OCI-LY1 (cell line): ENCODE data around the gene ADAT1.

Experiments used
- H2AFZ ChIP-seq: fragments of 200-600 bp; sonication (generic), shearing (Covaris generic); 2 replicates; pipeline ENCODE4 v1.6.0; 2014; ENCODE audit warnings: antibody characterized with exemption, mild to moderate bottlenecking, low read length
- H3F3A ChIP-seq: fragments of 200-600 bp; sonication (generic), shearing (Covaris generic); 2 replicates; pipeline ENCODE4 v1.6.0; 2014; ENCODE audit warnings: mild to moderate bottlenecking, antibody characterized with exemption, low read length, moderate library complexity; ENCODE audit not compliant: insufficient read depth
- H3K27ac ChIP-seq: fragments of 200-600 bp; sonication (generic); 2 replicates; pipeline ENCODE4 v1.5.1; 2014; ENCODE audit warnings: low read length, mixed run types, mild to moderate bottlenecking, low read depth; ENCODE audit not compliant: poor library complexity, severe bottlenecking
- H3K27me3 ChIP-seq: fragments of 200-600 bp; sonication (generic); 2 replicates; pipeline ENCODE4 v1.6.0; 2014; ENCODE audit warnings: antibody characterized with exemption, mild to moderate bottlenecking, low read length, moderate library complexity; ENCODE audit not compliant: insufficient read depth
- H3K36me3 ChIP-seq: fragments of 200-600 bp; sonication (generic); 2 replicates; pipeline ENCODE4 v1.6.1; 2014; ENCODE audit warnings: mild to moderate bottlenecking, antibody characterized with exemption, low read length, moderate library complexity, mixed read lengths; ENCODE audit not compliant: insufficient read depth
- H3K4me1 ChIP-seq: fragments of 200-600 bp; sonication (generic); 2 replicates; pipeline ENCODE4 v1.5.1; 2014; ENCODE audit warnings: mild to moderate bottlenecking, low read length, moderate library complexity; ENCODE audit not compliant: insufficient read depth, severe bottlenecking
- H3K4me2 ChIP-seq: fragments of 200-600 bp; sonication (generic), shearing (Covaris generic); 2 replicates; pipeline ENCODE4 v1.6.1; 2014; ENCODE audit warnings: low read length
- H3K4me3 ChIP-seq: fragments of 200-600 bp; sonication (generic); 2 replicates; pipeline ENCODE4 v1.5.1; 2014; ENCODE audit warnings: low read length, low read depth, mild to moderate bottlenecking, mixed read lengths; ENCODE audit not compliant: poor library complexity, severe bottlenecking
- H3K79me2 ChIP-seq: fragments of 200-600 bp; shearing (Covaris generic); 2 replicates; pipeline ENCODE4 v1.6.1; 2016; ENCODE audit warnings: mixed run types, low read length, mixed read lengths; ENCODE audit not compliant: insufficient read depth
- H3K9ac ChIP-seq: fragments of 200-600 bp; sonication (generic), shearing (Covaris generic); 2 replicates; pipeline ENCODE4 v1.6.1; 2014; ENCODE audit warnings: mild to moderate bottlenecking, low read length, mixed read lengths
- H3K9me2 ChIP-seq: fragments of 200-600 bp; sonication (generic), shearing (Covaris generic); 2 replicates; pipeline ENCODE4 v1.6.1; 2014; ENCODE audit warnings: low read depth, mild to moderate bottlenecking, low read length, mixed read lengths
- H3K9me3 ChIP-seq: fragments of 200-600 bp; shearing (Covaris generic); 2 replicates; pipeline ENCODE4 v1.6.1; 2014; ENCODE audit warnings: low read length, mixed read lengths
- H4K20me1 ChIP-seq: fragments of 200-600 bp; sonication (generic), shearing (Covaris generic); 2 replicates; pipeline ENCODE4 v1.6.0; 2016; ENCODE audit warnings: mild to moderate bottlenecking, low read length; ENCODE audit not compliant: insufficient read depth
- CTCF ChIP-seq: fragments of 200-600 bp; sonication (generic), shearing (Covaris generic); IDR thresholded peaks from 2 replicates; pipeline ENCODE4 v1.5.1; 2017; ENCODE audit warnings: mild to moderate bottlenecking, antibody characterized with exemption, low read length, moderate library complexity, mixed read lengths
- EZH2 ChIP-seq: fragments of 200-600 bp; sonication (generic), shearing (Covaris generic); IDR thresholded peaks from 2 replicates; pipeline ENCODE4 v1.8.0; 2017; ENCODE audit warnings: borderline replicate concordance, mixed run types, mild to moderate bottlenecking, antibody characterized with exemption, low read length, moderate library complexity, mixed read lengths

Gene ADAT1

GRCh38 chr16:75578212-75578611, 44.9 kb downstream of the ADAT1 start:
- no peak overlapping the region for H2AFZ ChIP-seq
- H3K9me3 ChIP-seq = no peaks in the 10 kb centered on the region
- H3K9ac ChIP-seq = no peak overlapping the region
- no peaks in the 10 kb centered on the region for H3F3A ChIP-seq
- H3K27me3 ChIP-seq = no peaks in the 10 kb centered on the region
- peaks cover 67% of the 10 kb centered on the region for H3K36me3 ChIP-seq
- H4K20me1 ChIP-seq = no peaks in the 10 kb centered on the region
- no peak overlapping the region for H3K4me3 ChIP-seq
- no peaks in the 10 kb centered on the region for H3K9me2 ChIP-seq
- H3K79me2 ChIP-seq = no peaks in the 10 kb centered on the region
- peaks cover 2% of the 10 kb centered on the region for H3K4me1 ChIP-seq
- H3K27ac ChIP-seq = no peak overlapping the region
- H3K4me2 ChIP-seq = no peak overlapping the region
- TF ChIP-seq CTCF (no peak), EZH2 (no peak)

GRCh38 chr16:75576384-75576811, 46.7 kb downstream of the ADAT1 start:
- Histone ChIP-seq H3K27ac (no peak overlapping the region), H4K20me1 (no peaks in the 10 kb centered on the region), H3K36me3 (peaks cover 86% of the 10 kb centered on the region)

GRCh38 chr16:75575958-75576357, 47.1 kb downstream of the ADAT1 start:
- no peak overlapping the region for H3K4me3 ChIP-seq
- H3K9me2 ChIP-seq = no peaks in the 10 kb centered on the region
- H3K27me3 ChIP-seq = no peaks in the 10 kb centered on the region
- H3K9me3 ChIP-seq = no peaks in the 10 kb centered on the region
- H3K36me3 ChIP-seq = peaks cover 90% of the 10 kb centered on the region
- peaks cover 14% of the 10 kb centered on the region for H3K4me1 ChIP-seq
- H4K20me1 ChIP-seq = no peaks in the 10 kb centered on the region
- H3K9ac ChIP-seq = no peak overlapping the region
- no peaks in the 10 kb centered on the region for H3F3A ChIP-seq
- H3K4me2 ChIP-seq = no peak overlapping the region
- H3K27ac ChIP-seq = no peak overlapping the region
- no peaks in the 10 kb centered on the region for H3K79me2 ChIP-seq
- H2AFZ ChIP-seq = no peak overlapping the region
- TF ChIP-seq EZH2 (no peak), CTCF (no peak)

More at GRCh38 chr16:75576384-75576811, 46.7 kb downstream of the ADAT1 start:
- TF ChIP-seq EZH2 (no peak), CTCF (no peak)
- H3K27me3 ChIP-seq = no peaks in the 10 kb centered on the region
- H3K9ac ChIP-seq = no peak overlapping the region
- H3K4me3 ChIP-seq = no peak overlapping the region
- no peak overlapping the region for H2AFZ ChIP-seq
- H3F3A ChIP-seq = no peaks in the 10 kb centered on the region
- H3K9me3 ChIP-seq = no peaks in the 10 kb centered on the region
- peaks cover 11% of the 10 kb centered on the region for H3K4me1 ChIP-seq
- H3K9me2 ChIP-seq = no peaks in the 10 kb centered on the region
- no peaks in the 10 kb centered on the region for H3K79me2 ChIP-seq
- H3K4me2 ChIP-seq = no peak overlapping the region
